Prostate gland (tissue), 2 donors: ENCODE data around the gene MREG. TPM values are rescaled to one million over a fixed set of nuclear protein-coding genes. Genes with fewer than 3 reads are reported as not detected.
"Not testable (repeated sequence)": the region's sequence is repeated elsewhere in the genome, so short reads cannot be mapped to it uniquely, and the experiment has no call there.

Experiments
- DNase-seq: peaks from one replicate; pipeline ENCODE4 v3.0.0-alpha.2; 2019; ENCODE audit warnings: low spot score
- H3K27ac ChIP-seq, 2 donors: fragments of 200-600 bp; sonication (generic); 2 replicates each; pipeline ENCODE4 v1.5.1; 2017 to 2019
- H3K27me3 ChIP-seq: fragments of 200-600 bp; sonication (generic); replicated peaks from 2 replicates; pipeline ENCODE4 v1.5.1; 2019; ENCODE audit not compliant: insufficient read depth
- H3K36me3 ChIP-seq, 2 donors: fragments of 200-600 bp; sonication (generic); 1 replicate in 1 of 2; 2 replicates in 1 of 2; pipeline versions ENCODE4 v1.5.1 to v1.8.1; 2017 to 2019
- H3K4me1 ChIP-seq: fragments of 200-600 bp; sonication (generic); replicated peaks from 2 replicates; pipeline ENCODE4 v1.5.1; 2019
- H3K4me3 ChIP-seq, 2 donors: fragments of 200-600 bp; sonication (generic); 2 replicates each; pipeline ENCODE4 v1.5.1; 2017 to 2019
- H3K9me3 ChIP-seq: fragments of 200-600 bp; sonication (generic); 2 replicates; pipeline ENCODE4 v1.5.1; 2017
- POLR2A ChIP-seq: fragments of 450-650 bp; IDR thresholded peaks from one replicate; pipeline ENCODE4 v1.6.1; 2016; ENCODE audit warnings: antibody characterized with exemption, mild to moderate bottlenecking
- POLR2AphosphoS5 ChIP-seq: sonication (generic); formaldehyde crosslinking; IDR thresholded peaks from one replicate; pipeline ENCODE4 v1.6.1; 2017; ENCODE audit warnings: antibody characterized with exemption
- WGBS: methylation state at CpG from one replicate; pipeline ENCODE4 v1.1.5; 2018; 5-methylcytosine and 5-hydroxymethylcytosine counted together
- intact Hi-C: fragments of 100-400 bp; cut with DNase I; formaldehyde crosslinking; loops from one replicate; pipeline ENCODE4 v1.14.2; 2022
- total RNA-seq, 2 donors: library from RNA; depleted of rRNA; stranded (reverse); fragments of >200 nt; gene quantifications; one replicate each; pipeline ENCODE4 v1.1.0, GENCODE V29; 2016
- TF ChIP-seq, protein P1 (sequence below), 4 experiments: fragments of 200-600 bp in 2 of 4; fragments of 450-650 bp in 2 of 4; sonication (generic) in 2 of 4; IDR thresholded peaks; 1 replicate in 3 of 4; 2 replicates in 1 of 4; pipeline ENCODE4 v1.5.1; 2016 to 2019; ENCODE audit warnings: antibody characterized with exemption in 4 of 4, mild to moderate bottlenecking in 2 of 4, moderate library complexity in 2 of 4

Gene MREG
- total RNA-seq, 2 donors from 2014 or later, result 9.0 to 9.5 TPM

DNA sequence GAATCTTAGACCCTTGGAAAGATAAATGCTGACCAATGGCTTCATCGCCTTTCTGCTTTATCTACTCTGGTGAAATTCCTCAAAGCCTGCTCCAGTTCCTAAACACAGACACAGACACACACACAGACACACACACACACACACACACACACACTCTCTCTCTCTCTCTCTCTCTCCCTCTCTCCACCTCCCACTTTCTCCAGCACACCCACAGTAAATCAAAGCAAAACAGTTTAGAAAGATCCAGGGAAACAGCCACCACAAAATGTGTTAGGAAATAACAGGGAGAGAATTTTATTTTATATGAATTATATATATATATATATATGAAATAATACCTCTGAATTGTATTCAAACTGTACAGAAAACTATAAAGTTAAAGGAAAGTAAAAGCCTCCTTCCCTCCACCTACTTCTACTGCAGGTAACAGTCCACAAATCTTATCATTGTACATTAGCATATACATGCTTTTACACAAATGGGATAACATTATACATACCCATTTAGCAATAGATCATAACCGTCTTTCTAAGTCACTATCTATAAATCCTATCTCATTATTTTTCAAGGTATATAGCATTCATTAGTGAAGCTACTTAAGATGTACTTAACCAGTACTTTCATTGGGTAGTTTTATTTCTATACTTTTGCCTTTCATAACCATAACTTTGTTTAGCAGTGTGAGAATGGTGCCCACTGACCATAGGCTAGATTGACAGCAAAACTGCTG lies 38.5 kb downstream of the MREG start:
- H3K27me3 ChIP-seq, result no peaks in the 10 kb centered on the region
- TF ChIP-seq POLR2AphosphoS5 (no peak), POLR2A (no peak)
- no peak overlapping the region for H3K4me3 ChIP-seq
- 93% methylated on average over 2 of the region's 2 CpGs for WGBS
- no peak overlapping the region for H3K27ac ChIP-seq
- H3K9me3 ChIP-seq, result no peaks in the 10 kb centered on the region
- intact Hi-C loops, result no loop called here
- H3K36me3 ChIP-seq, result no peaks in the 10 kb centered on the region
- no peaks in the 10 kb centered on the region for H3K4me1 ChIP-seq
- no peak for DNase-seq

- WGBS, result 63% methylated on average over 6 of the region's 6 CpGs
- TF ChIP-seq POLR2A, result no peak
- no peak for TF ChIP-seq POLR2AphosphoS5
- TF ChIP-seq, protein P1, sequence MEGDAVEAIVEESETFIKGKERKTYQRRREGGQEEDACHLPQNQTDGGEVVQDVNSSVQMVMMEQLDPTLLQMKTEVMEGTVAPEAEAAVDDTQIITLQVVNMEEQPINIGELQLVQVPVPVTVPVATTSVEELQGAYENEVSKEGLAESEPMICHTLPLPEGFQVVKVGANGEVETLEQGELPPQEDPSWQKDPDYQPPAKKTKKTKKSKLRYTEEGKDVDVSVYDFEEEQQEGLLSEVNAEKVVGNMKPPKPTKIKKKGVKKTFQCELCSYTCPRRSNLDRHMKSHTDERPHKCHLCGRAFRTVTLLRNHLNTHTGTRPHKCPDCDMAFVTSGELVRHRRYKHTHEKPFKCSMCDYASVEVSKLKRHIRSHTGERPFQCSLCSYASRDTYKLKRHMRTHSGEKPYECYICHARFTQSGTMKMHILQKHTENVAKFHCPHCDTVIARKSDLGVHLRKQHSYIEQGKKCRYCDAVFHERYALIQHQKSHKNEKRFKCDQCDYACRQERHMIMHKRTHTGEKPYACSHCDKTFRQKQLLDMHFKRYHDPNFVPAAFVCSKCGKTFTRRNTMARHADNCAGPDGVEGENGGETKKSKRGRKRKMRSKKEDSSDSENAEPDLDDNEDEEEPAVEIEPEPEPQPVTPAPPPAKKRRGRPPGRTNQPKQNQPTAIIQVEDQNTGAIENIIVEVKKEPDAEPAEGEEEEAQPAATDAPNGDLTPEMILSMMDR (IDR thresholded peaks at IDR 0.05), result no peak
- no peak for DNase-seq
- Histone ChIP-seq H3K27ac (no peak overlapping the region), H3K27me3 (no peaks in the 10 kb centered on the region), H3K36me3 (no peaks in the 10 kb centered on the region), H3K9me3 (no peaks in the 10 kb centered on the region), H3K4me3 (no peak overlapping the region), H3K4me1 (no peaks in the 10 kb centered on the region)
- intact Hi-C loops, result no loop called here
These were observed 39.2 kb downstream of the MREG start for GRCh38 chr2:215973954-215974699.

DNA sequence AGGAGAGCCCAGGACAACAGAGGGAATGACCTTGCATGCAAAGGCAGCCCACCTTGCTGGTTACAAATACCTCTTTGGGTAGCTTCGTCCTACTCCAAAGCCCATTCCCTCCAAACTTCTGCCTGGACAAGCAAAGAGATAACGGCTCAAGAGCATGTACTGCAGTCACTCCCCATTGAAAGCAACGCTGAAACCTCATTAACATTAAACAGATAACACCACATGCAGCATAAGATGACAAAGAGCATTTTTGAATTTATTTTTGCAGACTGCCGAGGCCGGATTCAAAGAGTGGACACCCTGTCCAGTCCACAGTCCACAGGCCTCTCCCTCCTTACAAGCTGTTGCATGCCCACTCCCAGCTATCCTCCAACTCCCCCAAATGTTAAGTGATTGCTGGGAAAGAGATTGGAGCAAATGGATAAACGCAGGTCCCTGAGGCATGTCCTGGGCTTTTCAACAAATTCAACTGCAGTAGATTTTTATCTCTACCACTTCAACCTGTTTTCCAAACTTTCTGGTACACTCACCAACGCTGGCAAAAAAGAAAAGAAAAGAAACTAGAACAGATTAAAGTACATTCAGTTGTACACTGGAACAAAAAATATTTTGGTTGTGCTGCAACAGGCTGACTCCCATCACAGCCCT lies 40.1 kb downstream of the MREG start:
- DNase-seq, result no peak
- H3K4me3 ChIP-seq, result no peak overlapping the region
- H3K4me1 ChIP-seq, result no peaks in the 10 kb centered on the region
- no peaks in the 10 kb centered on the region for H3K27me3 ChIP-seq
- H3K27ac ChIP-seq, result no peak overlapping the region
- no peaks in the 10 kb centered on the region for H3K36me3 ChIP-seq
- intact Hi-C loops, result no loop called here
- TF ChIP-seq, protein P1 (IDR thresholded peaks at IDR 0.05), result no peak
- TF ChIP-seq POLR2AphosphoS5 (no peak), POLR2A (no peak)
- H3K9me3 ChIP-seq, result no peaks in the 10 kb centered on the region
- WGBS, result 36% methylated on average over 7 of the region's 7 CpGs

DNA sequence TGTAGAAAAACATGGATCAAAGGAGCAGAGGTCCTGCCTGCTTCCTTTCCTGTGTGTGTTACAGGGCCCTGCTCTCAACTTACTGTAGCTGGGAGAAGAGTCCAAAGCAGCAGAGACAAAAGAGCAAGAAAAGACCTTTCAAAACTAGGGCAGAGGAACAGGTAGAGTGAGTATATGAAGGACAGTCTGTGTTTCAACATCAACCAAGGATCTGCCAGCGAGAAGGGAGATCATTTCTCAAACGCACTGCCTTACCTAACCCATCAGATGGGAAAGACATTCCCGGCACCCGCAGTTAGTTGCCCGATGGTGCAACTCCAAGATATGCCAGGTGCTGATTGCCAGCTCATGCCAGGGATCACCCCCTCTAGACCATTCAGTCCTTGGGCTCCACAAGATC lies 41.7 kb downstream of the MREG start:
- 93% methylated on average over 5 of the region's 5 CpGs for WGBS
- Histone ChIP-seq H3K9me3 (no peaks in the 10 kb centered on the region), H3K27ac (no peak overlapping the region), H3K4me3 (no peak overlapping the region), H3K4me1 (no peaks in the 10 kb centered on the region), H3K36me3 (no peaks in the 10 kb centered on the region), H3K27me3 (no peaks in the 10 kb centered on the region)
- no peak for TF ChIP-seq POLR2A
- TF ChIP-seq POLR2AphosphoS5, result no peak
- TF ChIP-seq, protein P1 (IDR thresholded peaks at IDR 0.05), result no peak
- intact Hi-C loops, result no loop called here
- DNase-seq, result no peak

GRCh38 chr2:215970894-215971293 lies 42.5 kb downstream of the MREG start:
- H3K27ac ChIP-seq, H3K36me3 ChIP-seq, DNase-seq, H3K9me3 ChIP-seq, H3K27me3 ChIP-seq, H3K4me1 ChIP-seq, H3K4me3 ChIP-seq, intact Hi-C loops: not testable (repeated sequence)
- 96% methylated on average over 4 of the region's 4 CpGs for WGBS
